ENCODE data around the gene KRTAP5-8. TPM values are rescaled to one million over a fixed set of nuclear protein-coding genes. Genes with fewer than 3 reads are reported as not detected.

The KRTAP5-8 gene
- total and polyA plus RNA-seq, 2 of the 4 experiments (the other 2 are of a cell fraction) = 0.07 TPM; not detected in 1

- H2AK9ac ChIP-seq (replicated peaks; ENCODE audit: low read depth, low read length, poor library complexity) = no peak overlapping the region
- H2BK5ac ChIP-seq (ENCODE audit: low read depth, low read length, poor library complexity, severe bottlenecking) = no peak overlapping the region
- dilution Hi-C loops (cut with HindIII; ENCODE audit: low sequenced_read_pairs, unreplicated experiment) = no loop called here
- no peaks in the 10 kb centered on the region for H3K79me1 ChIP-seq (ENCODE audit: low read depth in 1 of 2, low read length in 2 of 2)
- no peaks in the 10 kb centered on the region for H3K9me3 ChIP-seq (ENCODE audit: control insufficient read depth, insufficient read depth, low read length)
- H3K9me1 ChIP-seq (ENCODE audit: insufficient read depth, low read length) = no peaks in the 10 kb centered on the region
- no peak overlapping the region for H3K18ac ChIP-seq (ENCODE audit: low read depth, low read length)
- BruUV-seq (replicated peaks) = no TSS peak
- H3K23ac ChIP-seq (ENCODE audit: low read depth, low read length) = no peak overlapping the region
- no peak overlapping the region for H4K91ac ChIP-seq (ENCODE audit: insufficient read depth, low read depth, low read length)
- H3K9ac ChIP-seq (ENCODE audit: low read depth, low read length) = no peak overlapping the region
- no peak overlapping the region for H2BK120ac ChIP-seq (ENCODE audit: low read depth, low read length)
- no peak overlapping the region for H4K8ac ChIP-seq (ENCODE audit: low read depth in 2 of 2, low read length in 2 of 2)
- no peak overlapping the region for H3K4ac ChIP-seq (ENCODE audit: low read depth, low read length)
- no peak overlapping the region for H2AK5ac ChIP-seq (ENCODE audit: low read depth, low read length)
- H3K27ac ChIP-seq (ENCODE audit: insufficient read depth, low read length) = no peak overlapping the region
- DNase-seq (peak; percentile 62), ATAC-seq (ENCODE audit: low read depth) (peak; percentile 80)
- peaks cover 12% of the 10 kb centered on the region for H3K27me3 ChIP-seq (ENCODE audit: control insufficient read depth, insufficient read depth, low read length)
- intact Hi-C loops (cut with micrococcal nuclease) = loop anchor here (1.0 kb wide), 1 partner anchor 37 kb away; no protein-coding TSS in a partner anchor
- no peak overlapping the region for H3K56ac ChIP-seq (ENCODE audit: extremely low read depth, insufficient read depth, low read length)
- no peaks in the 10 kb centered on the region for H3K36me3 ChIP-seq (ENCODE audit: control insufficient read depth, insufficient read depth, low read length)
- no peak overlapping the region for H3K4me2 ChIP-seq (ENCODE audit: low read depth, low read length)
- no peaks in the 10 kb centered on the region for H3K4me1 ChIP-seq (ENCODE audit: control insufficient read depth, insufficient read depth, low read length)
- no peak overlapping the region for H4K5ac ChIP-seq (ENCODE audit: low read depth, low read length)
- POLR2A ChIA-PET (ENCODE audit: unreplicated experiment) = no interaction called here
- H2BK20ac ChIP-seq (ENCODE audit: low read depth, low read length) = no peak overlapping the region
- H2AFZ ChIP-seq (replicated peaks; ENCODE audit: low read length, poor library complexity) = no peak overlapping the region
- peak; percentile 40 for TF ChIP-seq CTCF (conservative IDR thresholded peaks at IDR 0.05; ENCODE audit: low read depth, low read length)
- no peak for TF ChIP-seq SMC3 (IDR thresholded peaks at IDR 0.05; ENCODE audit: low read depth, low read length)
- TF ChIP-seq RAD21 (IDR thresholded peaks at IDR 0.05; ENCODE audit: low read length) = peak; percentile 42
- TF ChIP-seq BHLHE40 (IDR thresholded peaks at IDR 0.05; ENCODE audit: low read depth, low read length) = no peak
- no peak for TF ChIP-seq POLR2A (IDR thresholded peaks at IDR 0.05; ENCODE audit: low read depth, low read length)
- TF ChIP-seq MAZ (IDR thresholded peaks at IDR 0.05; ENCODE audit: borderline replicate concordance, low read depth, low read length) = no peak
- TF ChIP-seq USF2 (IDR thresholded peaks at IDR 0.05; ENCODE audit: low read depth, low read length) = no peak
- TF ChIP-seq NFE2L2 (IDR thresholded peaks at IDR 0.05; ENCODE audit: low read depth, low read length) = no peak
- no peak for TF ChIP-seq ELK1 (IDR thresholded peaks at IDR 0.05; ENCODE audit: borderline replicate concordance, low read depth, low read length)
- TF ChIP-seq RFX5 (IDR thresholded peaks at IDR 0.05; ENCODE audit: low read depth, low read length) = no peak
- CTCF ChIA-PET = interaction anchor here (0.7 to 0.8 kb wide), 2 partner anchors 8 to 9 kb away, joined by 3 to 4 read pairs; no protein-coding TSS in a partner anchor
- H3K4me3 ChIP-seq (ENCODE audit: insufficient read depth, low read depth, low read length) = no peak overlapping the region
- H3K14ac ChIP-seq (replicated peaks; ENCODE audit: low read depth, low read length) = no peak overlapping the region
- no peaks in the 10 kb centered on the region for H4K20me1 ChIP-seq (ENCODE audit: insufficient read depth, low read length)
- in situ Hi-C loops (cut with MboI; ENCODE audit: low sequenced_read_pairs) = no loop called here
- no peak overlapping the region for H2BK15ac ChIP-seq (ENCODE audit: low read depth, low read length)
- 13% methylated on average over 7 of the region's 8 CpGs; no CpG with 5 or more reads in 1 of the 2 experiments for WGBS, 2 experiments (ENCODE audit: extremely low coverage in 2 of 2, insufficient read length in 1 of 2)
Measured at GRCh38 chr11:71563406-71563805, 25.6 kb downstream of the KRTAP5-8 start.
